AG09309 (cell line): Measurements from ENCODE around the gene ZBTB25.

Source experiments
- DNase-seq: peaks from one replicate; pipeline ENCODE4 v3.0.0-alpha.2; 2010; ENCODE audit warnings: low read depth
- H3K4me3 ChIP-seq: 2 replicates; pipeline ENCODE4 v1.5.1; 2011; ENCODE audit warnings: mild to moderate bottlenecking, low read depth, low read length, moderate library complexity; ENCODE audit not compliant: control insufficient read depth
- CTCF ChIP-seq: IDR thresholded peaks from 2 replicates; pipeline ENCODE4 v1.5.1; 2011; ENCODE audit warnings: mild to moderate bottlenecking, low read depth, low read length, inconsistent platforms; ENCODE audit not compliant: insufficient read depth, control insufficient read depth; ENCODE audit errors: missing control alignments

ZBTB25 gene

GRCh38 chr14:64444984-64445845, 58.4 kb downstream of the ZBTB25 start:
- no peak overlapping the region for H3K4me3 ChIP-seq
- TF ChIP-seq CTCF, result no peak
- DNase-seq, result peak; percentile 41

- no peak for TF ChIP-seq CTCF
- no peak for DNase-seq
- H3K4me3 ChIP-seq, result no peak overlapping the region
These were observed 59.5 kb downstream of the ZBTB25 start for GRCh38 chr14:64444140-64444539.

GRCh38 chr14:64442300-64442988, 61.2 kb downstream of the ZBTB25 start:
- TF ChIP-seq CTCF, result no peak
- no peak for DNase-seq
- no peak overlapping the region for H3K4me3 ChIP-seq

- peak; percentile 17 for DNase-seq
- TF ChIP-seq CTCF, result no peak
- H3K4me3 ChIP-seq, result no peak overlapping the region
These were observed 63.1 kb downstream of the ZBTB25 start for GRCh38 chr14:64440494-64440893.

- no peak for TF ChIP-seq CTCF
- no peak for DNase-seq
- no peak overlapping the region for H3K4me3 ChIP-seq
These were observed 64.5 kb downstream of the ZBTB25 start for GRCh38 chr14:64439141-64439540.

GRCh38 chr14:64438181-64438841, 65.3 kb downstream of the ZBTB25 start:
- TF ChIP-seq CTCF, result no peak
- H3K4me3 ChIP-seq, result no peak overlapping the region
- DNase-seq, result peak; percentile 78
